K562 (cell line): ENCODE data around the gene AIRE. TPM values are rescaled to one million over a fixed set of nuclear protein-coding genes. Genes with fewer than 3 reads are reported as not detected.
"Not testable (repeated sequence)": the region's sequence is repeated elsewhere in the genome, so short reads cannot be mapped to it uniquely, and the experiment has no call there.

ENCODE experiments used
- ATAC-seq: fragments of 200-7000 bp; cut with Tn5 transposase; 3 replicates; pipeline ENCODE4 v1.9.1; 2020; ENCODE audit warnings: moderate library complexity
- BruUV-seq: library from RNA; stranded (reverse); fragments of 400-500 nt; replicated peaks from 2 replicates; lab custom pipeline; 2021; lab: Mats Ljungman, UMichigan
- CTCF ChIA-PET: fragments of 300-600 bp; formaldehyde crosslinking; extraction: SDS; loops from one replicate; lab custom pipeline; 2021; ENCODE audit warnings: low intra/inter-chr PET ratio; lab: Yijun Ruan, JAX
- POLR2A ChIA-PET: fragments of 300-600, 350-650 bp; sonication (Branson Sonifier 250); formaldehyde crosslinking; extraction: SDS; loops from one replicate; lab custom pipeline; 2021; ENCODE audit warnings: antibody characterized with exemption, inconsistent platforms; lab: Yijun Ruan, JAX
- DNase-seq, 4 experiments: peaks; one replicate each; pipeline versions ENCODE4 v3.0.0 to v3.0.0-alpha.2; 2011 to 2018; ENCODE audit warnings: low spot score in 3 of 4, mixed read lengths in 3 of 4; ENCODE audit errors: extremely low read depth in 1 of 4
- FAIRE-seq: peaks from 2 replicates; lab custom pipeline; 2011; peaks lifted over from hg19 to GRCh38; lab: Jason Lieb, UNC
- H2AFZ ChIP-seq: 2 replicates; pipeline ENCODE4 v1.6.0; 2011; ENCODE audit warnings: low read depth, low read length, control low read depth, inconsistent platforms
- H3K27ac ChIP-seq: fragments of 200-600 bp; 3 replicates; pipeline ENCODE4 v1.8.0; 2011; ENCODE audit warnings: low read depth, mild to moderate bottlenecking, control low read depth, inconsistent platforms, low read length, moderate library complexity, mixed read lengths; ENCODE audit errors: extremely low read depth
- H3K27me3 ChIP-seq, 2 experiments: fragments of 300-600 bp in 1 of 2; 2 replicates in 1 of 2; 3 replicates in 1 of 2; pipeline versions ENCODE4 v1.6.0 to v1.8.0; 2011; ENCODE audit warnings: inconsistent platforms in 2 of 2, low read length in 2 of 2, mild to moderate bottlenecking in 1 of 2, mixed read lengths in 1 of 2, moderate library complexity in 1 of 2; ENCODE audit not compliant: control insufficient read depth in 2 of 2, insufficient read depth in 2 of 2
- H3K36me3 ChIP-seq: fragments of 300-600 bp; 3 replicates; pipeline ENCODE4 v1.8.0; 2011; ENCODE audit warnings: mild to moderate bottlenecking, low read length, inconsistent platforms; ENCODE audit not compliant: control insufficient read depth, insufficient read depth
- H3K4me1 ChIP-seq, 2 experiments: fragments of 200-600 bp in 1 of 2; replicated peaks in 1 of 2; 2 replicates in 1 of 2; 3 replicates in 1 of 2; pipeline versions ENCODE4 v1.5.1 to v1.8.0; 2011; ENCODE audit warnings: inconsistent platforms in 2 of 2, low read length in 2 of 2, mild to moderate bottlenecking in 1 of 2, mixed read lengths in 1 of 2, moderate library complexity in 1 of 2; ENCODE audit not compliant: control insufficient read depth in 2 of 2, insufficient read depth in 2 of 2
- H3K4me2 ChIP-seq: 2 replicates; pipeline ENCODE4 v1.6.1; 2011; ENCODE audit warnings: low read length, control low read depth, inconsistent platforms, mixed read lengths; ENCODE audit not compliant: insufficient read depth
- H3K4me3 ChIP-seq: fragments of 200-600 bp; sonication (generic), shearing (Covaris generic); 2 replicates; pipeline ENCODE4 v1.5.1; 2016; ENCODE audit warnings: control low read depth, inconsistent platforms
- H3K79me2 ChIP-seq: fragments of 200-600 bp; 3 replicates; pipeline ENCODE4 v1.8.0; 2011; ENCODE audit warnings: low read length, inconsistent platforms; ENCODE audit not compliant: control insufficient read depth, insufficient read depth
- H3K9ac ChIP-seq, 2 experiments: 2 replicates each; pipeline versions ENCODE4 v1.6.0 to v1.6.1; 2011; ENCODE audit warnings: low read depth in 2 of 2, low read length in 2 of 2, control low read depth in 1 of 2, inconsistent platforms in 1 of 2, mild to moderate bottlenecking in 1 of 2, mixed read lengths in 1 of 2; ENCODE audit not compliant: insufficient read depth in 1 of 2
- H3K9me1 ChIP-seq: one replicate; pipeline ENCODE4 v1.6.0; 2011; ENCODE audit warnings: inconsistent platforms, mild to moderate bottlenecking, low read length, moderate library complexity; ENCODE audit not compliant: control insufficient read depth, insufficient read depth
- H3K9me3 ChIP-seq: replicated peaks from 2 replicates; pipeline ENCODE4 v1.5.1; 2011; ENCODE audit warnings: low read depth, low read length, inconsistent platforms; ENCODE audit not compliant: control insufficient read depth, insufficient read depth
- H4K20me1 ChIP-seq: replicated peaks from 2 replicates; pipeline ENCODE4 v1.6.1; 2011; ENCODE audit warnings: low read length, inconsistent platforms, mixed read lengths; ENCODE audit not compliant: control insufficient read depth, insufficient read depth
- HNRNPL ChIP-seq: fragments of 200-400 bp; formaldehyde crosslinking; IDR thresholded peaks from 2 replicates; pipeline ENCODE4 v1.6.1; 2017; ENCODE audit warnings: low read depth, mild to moderate bottlenecking, low read length
- JUNB ChIP-seq: fragments of 450-650 bp; formaldehyde crosslinking; conservative IDR thresholded peaks from 2 replicates; pipeline ENCODE4 v1.4.0; 2020; ENCODE audit warnings: mild to moderate bottlenecking
- PRPF4 ChIP-seq: fragments of 200-400 bp; formaldehyde crosslinking; IDR thresholded peaks from one replicate; pipeline ENCODE4 v1.6.1; 2017; ENCODE audit warnings: low read length, low read depth, mild to moderate bottlenecking; ENCODE audit not compliant: insufficient read depth, poor library complexity, severe bottlenecking
- ZNF3 ChIP-seq: fragments of 250-450 bp; sonication (Bioruptor Pico); IDR thresholded peaks from 2 replicates; pipeline ENCODE4 v1.5.0; 2021; ENCODE audit warnings: mild to moderate bottlenecking, moderate library complexity
- ZNF586 ChIP-seq: fragments of 450-650 bp; formaldehyde crosslinking; conservative IDR thresholded peaks from 2 replicates; pipeline ENCODE4 v1.4.0; 2020; ENCODE audit warnings: mild to moderate bottlenecking, moderate library complexity
- WGBS: fragments of 100-300 bp; shearing (Covaris generic); methylation state at CpG from one replicate; pipeline ENCODE4 v1.1.6; 2016; ENCODE audit warnings: low coverage, mixed read lengths; ENCODE audit not compliant: insufficient coverage; ENCODE audit errors: missing lambda C conversion rate; 5-methylcytosine and 5-hydroxymethylcytosine counted together
- in situ Hi-C: fragments of 300-500 bp; cut with MboI; formaldehyde crosslinking; loops from 4 replicates; pipeline ENCODE4 v1.15.0; 2018; ENCODE audit warnings: inconsistent platforms, mixed read lengths
- intact Hi-C: fragments of 100-400 bp; cut with micrococcal nuclease; formaldehyde crosslinking; loops from 2 replicates; pipeline ENCODE4 v1.14.2; 2022
- polyA plus RNA-seq, 8 experiments: library from polyadenylated mRNA; depleted of rRNA in 4 of 8; stranded (reverse) in 5 of 8; unstranded in 3 of 8; fragments of >200 nt; fragmentation: Nextera tagmentation in 2 of 8; fragmentation: Illumina TruSeq in 1 of 8; extraction: Ambion mirVana in 2 of 8; extraction: Trizol in 1 of 8; gene quantifications; 2 replicates each; pipeline versions ENCODE4 v1.2.1 to v1.2.3, GENCODE V29; 2011 to 2014; ENCODE audit warnings: inconsistent platforms in 1 of 8, missing spikeins in 1 of 8
- total RNA-seq, 7 experiments: library from RNA; depleted of rRNA in 6 of 7; stranded (reverse); fragments of >200 nt in 6 of 7; fragmentation: Illumina TruSeq in 2 of 7; extraction: Trizol in 2 of 7; gene quantifications; 2 replicates each; pipeline versions ENCODE4 v1.2.1 to v1.2.3, GENCODE V29; 2011 to 2021; ENCODE audit warnings: low replicate concordance in 1 of 7
- TF ChIP-seq, protein P1 (sequence below): fragments of 450-650 bp; IDR thresholded peaks from 2 replicates; pipeline ENCODE4 v1.6.1; 2017; ENCODE audit warnings: mild to moderate bottlenecking, moderate library complexity

Gene AIRE
- total and polyA plus RNA-seq, 9 of the 15 experiments (the other 6 are each of a cell fraction or from before 2014, with no cell fraction given): 0.01 TPM; not detected in 8

DNA sequence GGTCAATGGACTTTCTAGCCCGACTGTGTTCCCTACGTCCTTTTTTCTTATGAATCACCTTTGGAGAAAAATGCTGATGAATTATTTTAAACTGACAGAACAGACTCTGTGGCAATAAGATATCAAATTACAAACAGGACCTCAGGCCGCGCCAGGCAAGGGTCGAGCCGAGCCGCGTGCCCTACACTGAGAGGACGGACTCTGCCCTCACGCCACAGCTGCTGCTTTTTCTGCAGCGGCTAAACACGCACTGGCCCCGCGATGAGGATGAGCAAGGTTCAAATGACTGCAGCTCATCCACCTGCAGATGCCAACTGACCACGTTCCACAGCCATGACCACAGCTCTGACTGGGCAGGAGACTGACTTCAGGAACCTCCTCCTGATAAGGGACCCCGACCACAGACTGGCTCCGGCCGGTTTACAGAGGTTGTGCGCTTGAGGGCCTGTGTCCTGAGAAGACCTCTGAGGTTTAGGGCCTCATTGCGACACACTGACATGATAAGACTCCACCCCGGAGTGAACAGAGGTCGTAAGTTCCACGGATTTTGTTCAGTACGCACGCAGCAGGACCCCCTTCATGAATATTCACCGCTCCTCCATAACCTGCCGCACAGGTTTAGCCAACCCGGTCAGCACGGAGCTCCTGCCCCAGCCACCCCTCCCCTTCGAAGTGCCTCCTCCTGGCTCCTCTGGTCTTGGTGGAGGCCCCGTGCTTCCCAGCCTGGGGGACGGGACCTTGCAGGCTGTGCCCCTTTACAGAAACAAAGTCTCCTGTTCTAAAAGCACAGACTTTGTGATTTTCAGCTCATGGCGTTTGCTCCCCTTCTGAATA lies 36.3 kb upstream of the AIRE start:
- H2AFZ ChIP-seq, H3K9me3 ChIP-seq, in situ Hi-C loops, H3K4me3 ChIP-seq, H3K9ac ChIP-seq, H3K36me3 ChIP-seq, POLR2A ChIA-PET, CTCF ChIA-PET, H3K79me2 ChIP-seq, H3K27me3 ChIP-seq, H4K20me1 ChIP-seq, BruUV-seq, H3K27ac ChIP-seq, H3K9me1 ChIP-seq, intact Hi-C loops, H3K4me1 ChIP-seq, H3K4me2 ChIP-seq, DNase-seq: not testable (repeated sequence)
- no CpG with 5 or more reads among the region's 33 CpGs for WGBS
- FAIRE-seq (peak; percentile 79), ATAC-seq (peak; percentile 45; the same call in 2 of the 3 replicates)

DNA sequence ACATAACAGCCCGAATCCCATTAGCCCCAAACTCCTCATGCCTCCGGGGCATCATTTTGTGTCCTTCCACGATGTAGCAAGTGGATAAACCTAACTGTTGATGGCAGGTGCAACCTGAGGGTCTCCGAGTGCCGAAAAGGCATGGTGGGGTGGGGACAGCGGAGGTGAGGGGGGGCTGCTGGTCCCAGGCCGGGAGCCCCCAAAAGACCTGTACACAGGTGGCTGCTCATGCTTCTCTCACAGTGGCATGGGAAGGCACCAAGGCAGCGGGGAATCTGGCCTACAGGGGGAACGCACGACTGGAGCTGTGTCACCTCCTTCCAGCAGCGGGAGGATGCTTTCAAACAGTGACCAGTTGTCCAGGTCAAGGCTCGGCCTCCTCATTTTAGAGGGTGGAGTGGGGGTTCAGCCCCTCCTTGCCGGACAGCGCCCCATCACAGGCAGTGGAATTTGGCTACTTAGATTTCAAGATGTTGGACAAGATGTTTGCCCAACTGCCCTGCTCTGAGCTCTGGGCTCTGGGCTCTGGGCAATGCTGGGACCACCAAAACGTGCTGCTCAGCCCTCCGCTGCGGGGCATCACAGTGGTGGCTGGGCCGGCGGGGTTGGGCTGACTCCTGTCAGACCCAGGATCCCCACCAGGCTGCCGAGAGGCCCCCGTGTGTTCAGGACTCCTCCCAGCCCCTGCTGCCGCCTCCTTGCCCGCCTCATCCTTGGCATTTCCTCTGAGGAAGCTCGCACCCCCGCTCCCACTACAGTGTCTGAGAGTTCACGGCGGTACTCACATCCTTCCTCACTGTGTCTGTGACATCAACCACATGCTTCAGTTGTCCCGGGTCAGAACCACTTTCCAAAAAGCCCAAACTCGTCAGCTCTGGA lies 31.6 kb upstream of the AIRE start:
- H2AFZ ChIP-seq: no peak overlapping the region
- H3K4me1 ChIP-seq: peaks cover 0 to 12% of the 10 kb centered on the region in 2 experiments; a peak in 1 of 5 replicates
- in situ Hi-C loops: no loop called here
- POLR2A ChIA-PET: interaction anchor here (0.9 to 1.0 kb wide), 2 partner anchors 11 to 12 kb away, joined by 3 read pairs; no protein-coding TSS in a partner anchor
- no peaks in the 10 kb centered on the region for H3K79me2 ChIP-seq
- no peak overlapping the region for H3K4me3 ChIP-seq
- no peaks in the 10 kb centered on the region for H3K9me3 ChIP-seq
- no peak overlapping the region for H3K4me2 ChIP-seq
- 7% methylated on average over 28 of the region's 29 CpGs for WGBS
- H3K27ac ChIP-seq: no peak overlapping the region
- CTCF ChIA-PET: no interaction called here
- intact Hi-C loops: no loop called here
- peak; percentile 36; the same call in 2 of the 3 replicates for ATAC-seq
- no peak for FAIRE-seq
- no peaks in the 10 kb centered on the region for H3K9me1 ChIP-seq
- H3K9ac ChIP-seq: 0 out of 4 replicates have a peak overlapping the region, but pooled peaks of 1 of the 2 experiments have one; percentile 45
- no peaks in the 10 kb centered on the region; the same call in 1 of the 2 replicates for H4K20me1 ChIP-seq
- H3K27me3 ChIP-seq: peaks cover 31 to 49% of the 10 kb centered on the region in 2 experiments
- TF ChIP-seq PRPF4 (no peak), HNRNPL (no peak), ZNF3 (CRISPR knock-in tag) (no peak), ZNF586 (CRISPR knock-in tag) (no peak), JUNB (CRISPR knock-in tag) (no peak)
- TF ChIP-seq, protein P1, sequence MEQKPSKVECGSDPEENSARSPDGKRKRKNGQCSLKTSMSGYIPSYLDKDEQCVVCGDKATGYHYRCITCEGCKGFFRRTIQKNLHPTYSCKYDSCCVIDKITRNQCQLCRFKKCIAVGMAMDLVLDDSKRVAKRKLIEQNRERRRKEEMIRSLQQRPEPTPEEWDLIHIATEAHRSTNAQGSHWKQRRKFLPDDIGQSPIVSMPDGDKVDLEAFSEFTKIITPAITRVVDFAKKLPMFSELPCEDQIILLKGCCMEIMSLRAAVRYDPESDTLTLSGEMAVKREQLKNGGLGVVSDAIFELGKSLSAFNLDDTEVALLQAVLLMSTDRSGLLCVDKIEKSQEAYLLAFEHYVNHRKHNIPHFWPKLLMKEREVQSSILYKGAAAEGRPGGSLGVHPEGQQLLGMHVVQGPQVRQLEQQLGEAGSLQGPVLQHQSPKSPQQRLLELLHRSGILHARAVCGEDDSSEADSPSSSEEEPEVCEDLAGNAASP: no peak
- peak in 1 of 4 experiments; percentile 7 for DNase-seq
- BruUV-seq: no TSS peak
- no peaks in the 10 kb centered on the region for H3K36me3 ChIP-seq
